GM20000 (cell line): ENCODE measurements around the gene TOR1AIP2.

ENCODE experiments used
- DNase-seq: peaks from one replicate; pipeline ENCODE4 v3.0.0; 2012; ENCODE audit warnings: low spot score
- CTCF ChIP-seq: IDR thresholded peaks from 2 replicates; pipeline ENCODE4 v1.5.1; 2012; ENCODE audit warnings: mild to moderate bottlenecking, control low read depth; ENCODE audit errors: extremely low read depth, missing control alignments

TOR1AIP2 gene

GRCh38 chr1:179875596-179876299, 1.9 kb downstream of the TOR1AIP2 start:
- no peak for DNase-seq
- no peak for TF ChIP-seq CTCF

DNA sequence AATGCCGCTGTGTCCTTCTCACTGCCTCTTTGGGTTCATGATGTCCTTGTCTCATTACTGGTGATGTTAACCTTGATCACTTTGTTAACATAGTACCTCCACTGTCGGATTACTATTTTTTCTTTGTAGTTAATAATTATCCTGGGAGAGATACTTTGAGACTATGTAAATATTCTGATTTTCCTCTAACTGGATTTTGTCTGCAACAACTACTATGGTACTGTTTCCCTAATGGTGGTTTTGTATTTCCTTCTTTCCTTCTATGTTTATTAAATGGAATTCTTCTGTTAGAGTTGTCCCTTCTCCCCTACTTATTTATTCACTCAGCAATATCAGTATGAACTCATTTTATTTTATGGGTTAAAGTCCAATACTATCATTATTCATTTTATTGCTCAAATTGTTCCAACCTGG, 4.2 kb downstream of the TOR1AIP2 start:
- no peak for DNase-seq
- TF ChIP-seq CTCF, result no peak

DNA sequence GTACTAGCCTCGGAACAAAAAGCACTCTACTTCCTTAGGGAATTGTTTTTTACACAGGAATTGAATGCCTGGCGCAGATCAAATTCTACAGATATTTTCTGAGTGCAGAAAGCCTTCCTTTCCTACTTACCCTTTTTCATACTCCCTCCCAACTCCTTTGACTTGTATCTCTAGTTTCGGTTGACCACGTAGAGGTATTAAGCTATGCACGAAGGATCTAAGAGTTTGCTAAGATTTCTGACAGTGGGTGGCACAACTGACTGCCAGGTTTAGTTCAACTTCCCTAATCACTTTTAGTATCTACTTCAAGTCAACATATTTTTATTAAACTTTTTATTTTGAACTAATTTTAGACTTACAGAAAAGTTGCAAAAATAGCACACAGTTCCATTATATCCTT, 5.0 kb downstream of the TOR1AIP2 start:
- TF ChIP-seq CTCF, result no peak
- DNase-seq, result no peak

DNA sequence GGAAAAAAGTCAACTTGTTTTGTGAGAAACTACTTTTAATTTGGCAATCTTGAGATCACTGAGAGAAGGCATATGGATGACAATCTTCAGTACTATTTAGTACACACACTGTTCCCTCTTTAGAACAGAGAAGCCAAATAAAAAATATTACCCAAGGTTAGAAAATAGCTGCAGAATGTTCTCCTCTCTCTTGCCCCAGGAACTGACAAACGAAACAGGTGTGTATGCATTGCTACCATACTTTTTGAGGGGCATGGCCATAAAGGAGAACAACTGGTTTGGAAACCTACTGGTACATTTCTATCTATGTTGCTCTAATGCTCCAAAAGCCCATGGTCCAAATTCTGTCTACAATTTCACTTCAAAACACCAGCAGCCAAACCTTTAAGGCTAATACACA, 5.7 kb downstream of the TOR1AIP2 start:
- TF ChIP-seq CTCF, result no peak

DNA sequence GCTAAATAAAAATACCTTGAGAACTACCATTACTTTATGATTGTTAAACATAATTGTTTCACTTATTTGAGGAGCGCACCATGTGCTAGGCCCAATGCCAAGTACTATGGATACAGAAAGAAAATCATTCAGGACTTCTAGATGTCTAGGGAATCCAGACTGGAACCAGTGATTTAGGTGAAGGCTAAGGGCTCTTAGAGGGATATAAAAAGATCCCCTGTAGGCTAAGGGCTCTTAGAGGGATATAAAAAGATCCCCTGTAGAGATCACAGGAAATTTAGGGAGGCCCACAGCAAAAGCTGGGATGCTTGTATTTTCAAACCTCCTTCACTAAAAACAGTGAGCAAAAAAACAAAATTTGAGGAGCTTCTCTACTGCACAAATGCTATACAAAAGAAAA, 6.7 kb downstream of the TOR1AIP2 start:
- DNase-seq, result no peak
- no peak for TF ChIP-seq CTCF

More for the DNA sequence above, 5.7 kb downstream of the TOR1AIP2 start:
- no peak for DNase-seq

DNA sequence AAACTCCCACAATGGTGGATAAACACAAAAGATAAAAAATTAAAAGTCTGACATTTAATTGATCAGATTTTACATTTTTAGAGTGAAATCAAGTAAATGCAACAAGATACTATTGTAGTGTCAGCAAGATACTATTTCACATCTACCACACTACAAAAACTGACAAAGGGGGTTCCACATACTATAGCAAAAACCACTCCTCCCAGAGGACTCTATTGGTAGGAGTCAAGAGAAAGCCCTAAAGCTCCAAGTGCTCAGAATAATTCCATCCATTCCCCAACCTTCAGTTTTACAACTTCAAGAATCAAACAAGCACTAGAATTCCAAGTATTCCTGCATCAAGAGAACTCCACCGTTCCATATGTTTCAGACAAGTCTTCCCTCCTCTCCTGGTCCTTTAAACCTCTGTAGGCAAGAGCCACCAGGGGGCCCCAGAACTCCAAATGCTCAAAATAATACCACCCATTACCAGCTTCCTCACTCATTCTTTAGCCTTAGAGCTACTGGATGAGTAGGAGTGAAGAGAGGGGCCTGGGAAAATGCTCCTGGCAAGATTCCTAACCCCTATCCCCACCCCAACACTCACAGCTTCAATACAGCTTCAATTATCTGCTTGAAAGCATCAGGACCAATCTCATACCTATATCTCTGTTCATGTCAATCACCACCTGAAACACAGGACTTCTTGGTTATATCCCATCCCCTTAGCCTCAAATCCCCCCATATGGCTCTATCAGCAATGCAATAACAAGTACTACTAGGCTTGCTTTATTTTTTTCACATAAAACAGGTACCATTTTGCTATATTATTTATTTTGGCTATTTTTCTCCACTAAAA, 9.9 kb downstream of the TOR1AIP2 start:
- TF ChIP-seq CTCF, result peak; percentile 65
- DNase-seq, result peak; percentile 48

DNA sequence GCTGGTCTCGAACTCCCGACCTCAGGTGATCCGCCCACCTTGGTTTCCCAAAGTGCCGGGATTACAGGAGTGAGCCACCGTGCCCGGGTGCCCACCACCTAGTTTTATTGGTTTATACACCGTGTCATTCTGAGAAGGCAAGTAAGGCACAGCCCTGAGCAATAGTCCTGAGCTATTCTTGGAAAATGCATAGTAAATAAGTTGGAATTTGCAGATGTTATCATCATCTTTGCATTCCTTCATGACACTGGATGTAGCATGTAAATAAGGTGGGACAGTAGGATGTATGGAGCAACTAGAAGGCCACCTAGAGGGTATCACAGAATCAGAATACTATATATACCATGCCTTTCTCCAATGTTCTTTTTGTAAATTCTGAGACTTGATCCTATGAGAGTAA, 11.0 kb downstream of the TOR1AIP2 start:
- TF ChIP-seq CTCF, result no peak
- no peak for DNase-seq
